CD4-positive, alpha-beta T cell treated with Interleukin-2 at 100 ng/mL for 4 hours (primary cell): ENCODE results near the gene SAFB2.

ENCODE experiments used
- DNase-seq: peaks from one replicate; pipeline ENCODE4 v3.0.0-alpha.2; 2020; ENCODE audit warnings: low spot score

Gene SAFB2

DNA sequence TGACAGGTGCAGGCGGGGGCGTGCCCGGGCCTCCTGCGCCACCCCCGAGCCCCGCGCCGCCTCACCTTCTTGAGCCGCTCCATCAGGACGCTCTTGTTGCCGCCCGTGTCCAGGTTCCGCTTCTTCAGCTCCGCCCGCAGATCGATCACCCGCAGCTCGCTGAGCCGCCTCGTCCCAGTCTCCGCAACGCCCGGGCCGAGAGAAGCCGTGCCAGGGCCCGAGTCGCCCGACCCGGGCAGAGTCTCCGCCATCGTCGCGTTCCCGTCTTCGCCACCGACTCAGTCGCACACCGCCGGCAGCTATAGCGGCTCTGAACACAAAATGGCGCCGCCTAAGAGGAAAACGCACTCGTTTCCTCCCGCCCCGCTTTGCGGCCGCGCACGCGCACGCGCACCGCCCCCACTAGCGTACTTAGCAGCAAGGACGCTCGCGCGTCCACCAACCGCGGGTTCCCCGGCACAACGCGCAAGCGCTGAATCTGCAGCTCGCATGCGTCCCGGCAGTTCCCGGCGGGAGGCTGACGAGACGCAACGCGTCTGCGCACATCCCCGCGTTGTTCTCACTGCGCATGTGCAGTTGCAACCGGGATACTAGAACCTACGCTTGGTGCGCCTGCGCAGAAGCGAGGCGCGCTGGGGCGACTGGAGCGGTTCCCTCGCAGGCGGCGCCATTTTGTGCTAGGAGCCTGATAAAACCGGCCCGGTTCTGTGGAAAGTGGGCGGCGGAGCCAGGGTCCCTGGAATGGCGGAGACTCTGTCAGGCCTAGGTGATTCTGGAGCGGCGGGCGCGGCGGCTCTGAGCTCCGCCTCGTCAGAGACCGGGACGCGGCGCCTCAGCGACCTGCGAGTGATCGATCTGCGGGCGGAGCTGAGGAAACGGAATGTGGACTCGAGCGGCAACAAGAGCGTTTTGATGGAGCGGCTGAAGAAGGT, at the start of gene SAFB2, which contains the start of gene SAFB:
Gene SAFB2 (minus strand): TSS at position 312 of the 932 bp plus-strand sequence. CDS start 61 bp downstream, at position 251.
Gene SAFB (plus strand): TSS at position 619 of the 932 bp plus-strand sequence. CDS start 123 bp downstream, at position 742.
- DNase-seq = peak; percentile 100

DNA sequence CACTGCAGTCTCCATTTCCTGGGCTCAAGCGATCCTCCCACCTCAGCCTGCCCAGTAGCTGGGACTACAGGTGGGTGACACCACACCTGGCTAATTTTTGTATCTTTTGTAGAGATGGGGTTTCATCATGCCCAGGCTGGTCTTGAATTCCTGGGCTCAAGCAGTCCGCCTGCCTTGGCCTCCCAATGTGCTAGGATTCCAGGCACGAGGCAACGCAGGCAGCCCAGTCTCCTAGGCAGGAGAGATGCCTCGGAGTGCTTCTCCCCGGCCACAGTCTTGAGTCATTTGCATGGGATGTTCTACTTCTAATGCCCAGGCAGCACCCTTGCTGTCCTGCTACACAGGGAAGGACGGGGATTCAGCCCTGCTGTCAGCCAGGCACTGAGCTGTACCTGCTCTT, 49.0 kb upstream of the SAFB2 start:
- DNase-seq = no peak

DNA sequence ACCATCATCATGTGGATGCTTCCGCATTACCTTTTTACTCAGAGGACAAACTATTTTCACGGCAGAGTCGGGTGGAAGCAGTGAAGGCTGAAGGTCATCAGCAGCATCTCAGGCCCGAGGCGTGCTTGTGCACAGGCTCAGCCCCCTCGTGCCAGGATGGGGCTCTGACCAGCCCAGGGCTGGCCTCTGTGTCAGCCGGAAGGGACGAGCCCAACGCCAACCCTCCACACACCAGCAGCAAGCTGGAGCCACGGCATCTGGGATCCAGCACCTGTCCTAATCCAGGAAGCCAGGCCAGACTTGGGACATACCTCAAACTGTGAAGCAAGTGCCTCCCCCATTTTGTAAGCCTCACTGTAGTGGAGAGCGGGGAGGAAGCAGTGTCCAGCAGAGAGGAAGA, 46.6 kb upstream of the SAFB2 start:
- DNase-seq = no peak

DNA sequence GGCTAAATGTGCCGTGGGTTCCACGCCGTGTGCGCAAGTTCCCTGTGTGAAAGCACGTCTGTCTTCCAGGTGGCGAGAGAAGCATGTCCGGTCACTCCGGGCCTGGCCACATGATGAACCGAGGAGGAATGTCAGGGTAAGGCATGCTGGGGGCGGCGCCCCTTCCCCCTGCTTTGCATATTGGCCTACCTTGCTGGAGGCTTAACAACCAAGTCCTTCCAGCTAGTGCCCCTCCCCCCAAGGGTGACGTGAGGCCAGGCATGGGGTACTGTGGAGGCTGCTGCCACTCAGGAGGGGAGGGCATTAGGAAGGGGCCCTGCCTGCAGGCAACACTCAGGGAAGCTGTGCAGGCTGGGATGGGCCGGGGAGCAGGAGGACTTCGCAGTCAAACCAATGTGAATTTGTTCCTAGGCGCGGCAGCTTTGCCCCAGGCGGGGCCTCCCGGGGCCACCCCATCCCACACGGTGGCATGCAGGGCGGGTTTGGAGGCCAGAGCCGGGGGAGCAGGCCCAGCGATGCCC, 45.2 kb upstream of the SAFB2 start:
- no peak for DNase-seq

DNA sequence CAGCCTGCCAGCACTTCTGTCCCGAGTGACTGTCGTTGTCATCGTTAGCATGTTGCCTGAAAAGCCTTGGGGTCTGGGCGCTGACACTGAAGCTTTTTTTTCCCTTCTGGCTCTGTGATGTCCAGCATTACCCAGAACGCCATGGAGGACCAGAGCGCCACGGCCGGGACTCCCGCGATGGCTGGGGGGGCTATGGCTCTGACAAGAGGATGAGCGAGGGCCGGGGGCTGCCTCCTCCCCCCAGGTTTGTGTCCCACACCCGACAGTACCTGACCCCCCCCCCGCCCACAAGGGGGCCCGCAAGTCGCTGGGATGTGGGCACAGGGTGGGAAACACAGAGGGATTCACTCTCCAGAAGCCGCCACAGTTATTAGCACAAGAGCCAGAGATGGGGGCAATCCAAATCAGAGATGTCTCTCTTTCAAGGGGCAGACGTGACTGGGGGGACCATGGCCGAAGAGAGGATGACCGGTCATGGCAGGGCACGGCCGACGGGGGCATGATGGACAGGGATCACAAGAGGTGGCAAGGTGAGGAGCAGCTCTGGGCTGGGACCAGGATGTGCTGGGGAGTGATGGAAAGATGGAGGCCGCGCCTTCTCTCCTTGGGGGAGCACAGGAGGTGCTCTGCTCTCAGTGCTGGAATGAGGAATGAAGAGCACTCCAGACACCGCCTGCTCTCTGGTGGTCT, 44.5 kb upstream of the SAFB2 start:
- no peak for DNase-seq

DNA sequence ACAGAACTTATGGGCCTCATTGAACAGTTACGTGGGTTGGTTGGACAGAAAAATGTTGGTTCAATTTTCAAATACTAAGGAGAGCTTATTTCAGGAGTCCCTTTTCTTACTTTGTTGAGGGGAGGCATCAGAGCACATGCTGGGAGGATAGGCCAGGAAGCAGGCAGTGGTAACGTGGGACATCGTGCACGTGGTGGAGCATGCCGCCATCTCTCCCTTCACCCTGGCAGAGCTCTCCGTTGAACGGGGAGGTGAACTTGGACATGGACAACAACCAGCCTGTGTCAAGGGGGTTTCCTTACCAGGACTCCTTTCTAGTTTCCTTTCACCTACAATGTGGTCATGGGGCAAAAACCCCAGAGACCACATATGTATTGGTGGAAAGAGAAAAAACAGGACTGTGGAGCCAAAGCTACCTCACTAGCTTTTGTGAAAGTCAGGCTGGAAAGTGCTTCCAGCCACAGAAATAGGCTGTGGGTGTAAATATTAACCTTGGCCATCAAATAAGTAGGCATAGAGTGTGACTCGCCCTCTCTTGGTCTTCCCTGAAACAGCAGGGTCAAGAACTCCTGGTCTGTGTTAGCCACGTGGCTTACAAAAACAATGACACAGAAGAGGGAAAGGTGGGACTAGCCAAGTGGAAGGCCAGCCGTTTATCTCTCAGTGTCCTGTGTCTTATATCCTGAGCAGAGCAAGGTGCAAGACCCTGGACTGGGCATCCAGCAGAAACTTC, 43.4 kb upstream of the SAFB2 start:
- DNase-seq = no peak

DNA sequence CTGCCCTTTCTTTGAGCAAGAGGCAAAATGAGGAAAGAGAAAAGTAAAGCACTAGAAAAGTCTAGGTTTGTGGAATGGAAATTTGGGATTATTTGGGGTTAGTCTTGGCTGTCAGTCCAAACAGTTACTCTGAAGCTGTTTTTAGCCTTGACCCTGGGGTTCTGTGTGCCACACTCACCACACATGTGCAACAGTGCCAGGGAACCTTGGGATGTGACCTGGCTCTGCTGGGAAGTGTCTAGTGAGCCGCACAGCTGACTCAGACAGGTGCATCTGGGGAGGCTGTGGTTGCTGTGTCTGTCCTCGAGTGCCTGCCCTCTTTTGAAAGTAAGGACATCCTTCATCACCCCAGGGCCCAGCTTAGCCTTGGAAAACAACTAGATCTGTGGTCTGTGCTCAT, 41.9 kb upstream of the SAFB2 start:
- no peak for DNase-seq

DNA sequence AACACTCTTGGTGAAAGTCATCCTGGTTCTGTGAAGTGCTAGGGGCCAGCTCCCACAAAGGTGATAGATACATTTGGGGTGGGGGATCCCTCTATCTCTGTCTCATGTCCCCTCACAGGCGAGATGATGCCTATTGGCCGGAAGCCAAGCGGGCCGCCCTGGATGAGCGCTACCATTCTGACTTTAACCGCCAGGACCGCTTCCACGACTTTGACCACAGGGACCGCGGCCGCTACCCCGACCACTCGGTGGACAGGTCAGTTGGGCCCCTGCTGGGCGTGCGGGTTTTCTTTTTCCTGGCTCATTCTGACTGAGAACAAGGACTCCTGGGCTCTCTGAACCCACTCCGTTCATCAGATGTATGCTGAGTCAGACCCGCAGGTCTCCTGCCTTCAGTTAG, 41.3 kb upstream of the SAFB2 start:
- no peak for DNase-seq

DNA sequence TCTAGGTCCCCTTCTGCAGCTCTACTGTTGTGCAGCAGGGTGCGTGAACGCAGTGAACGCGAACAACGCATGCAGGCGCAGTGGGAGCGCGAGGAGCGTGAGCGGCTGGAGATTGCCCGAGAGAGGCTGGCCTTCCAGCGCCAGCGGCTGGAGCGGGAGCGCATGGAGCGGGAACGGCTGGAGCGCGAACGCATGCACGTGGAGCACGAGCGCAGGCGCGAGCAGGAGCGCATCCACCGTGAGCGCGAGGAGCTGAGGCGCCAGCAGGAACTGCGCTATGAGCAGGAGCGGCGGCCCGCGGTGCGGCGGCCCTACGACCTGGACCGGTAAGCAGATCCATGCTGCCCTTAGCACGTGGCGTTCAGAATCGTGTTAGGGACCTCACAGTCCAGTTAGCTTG, 38.9 kb upstream of the SAFB2 start:
- no peak for DNase-seq

DNA sequence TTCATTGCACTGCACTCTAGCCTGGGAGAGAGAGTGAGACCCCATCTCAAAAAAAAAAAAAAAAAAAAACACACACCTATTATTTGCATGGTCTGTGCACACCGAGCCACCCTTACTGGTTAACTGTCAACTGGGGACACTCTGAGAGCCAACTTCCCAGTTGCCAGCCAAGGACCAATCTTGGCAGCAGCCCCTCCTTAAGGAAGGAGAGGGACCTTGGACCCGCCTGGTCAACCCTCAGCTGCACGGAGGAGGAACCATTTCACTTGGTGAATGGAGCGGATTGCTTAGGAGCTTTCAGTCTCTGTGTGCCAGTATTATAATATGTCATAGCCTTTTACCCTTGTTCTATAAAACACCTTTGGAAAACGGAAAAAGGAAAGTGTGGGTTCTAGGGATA, 32.8 kb upstream of the SAFB2 start:
- no peak for DNase-seq

DNA sequence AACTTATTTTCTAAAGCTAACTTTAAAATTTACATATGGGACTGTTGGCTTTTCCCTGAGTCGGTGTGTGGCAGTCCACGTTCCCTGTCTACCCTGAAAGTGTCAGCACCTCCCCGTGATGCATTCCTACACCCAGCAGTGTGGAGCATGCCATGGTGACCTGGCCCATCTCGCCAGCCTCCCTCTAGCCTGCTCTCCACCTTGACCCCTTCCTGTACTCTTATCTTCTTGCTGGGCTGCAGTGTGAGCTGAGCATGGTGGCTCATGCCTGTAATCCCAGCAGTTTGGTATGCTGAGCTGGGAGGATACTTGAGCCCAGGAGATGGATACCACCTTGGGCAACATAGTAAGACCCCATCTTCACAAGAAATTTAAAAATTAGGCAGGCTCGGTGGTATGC, 32.4 kb upstream of the SAFB2 start:
- no peak for DNase-seq

DNA sequence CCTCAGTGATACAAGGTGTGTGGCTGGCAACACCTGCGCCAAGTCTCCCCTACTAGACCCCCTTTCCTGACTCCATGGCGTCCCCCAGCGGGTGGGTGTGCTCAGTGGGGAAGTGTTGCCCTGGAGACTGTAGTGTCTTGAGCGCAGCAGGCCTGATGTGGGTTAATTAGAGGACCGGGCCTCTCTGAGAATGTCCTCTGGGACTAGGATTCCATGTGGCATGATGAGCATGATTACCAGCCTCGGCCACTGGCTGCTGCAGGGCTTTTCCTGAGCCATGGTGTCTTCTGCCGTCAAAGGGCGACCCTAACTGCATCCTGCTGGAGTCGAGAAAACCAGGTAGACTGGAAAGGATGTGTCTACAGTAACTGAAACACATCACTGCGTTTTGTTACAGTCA, 29.7 kb upstream of the SAFB2 start:
- no peak for DNase-seq

DNA sequence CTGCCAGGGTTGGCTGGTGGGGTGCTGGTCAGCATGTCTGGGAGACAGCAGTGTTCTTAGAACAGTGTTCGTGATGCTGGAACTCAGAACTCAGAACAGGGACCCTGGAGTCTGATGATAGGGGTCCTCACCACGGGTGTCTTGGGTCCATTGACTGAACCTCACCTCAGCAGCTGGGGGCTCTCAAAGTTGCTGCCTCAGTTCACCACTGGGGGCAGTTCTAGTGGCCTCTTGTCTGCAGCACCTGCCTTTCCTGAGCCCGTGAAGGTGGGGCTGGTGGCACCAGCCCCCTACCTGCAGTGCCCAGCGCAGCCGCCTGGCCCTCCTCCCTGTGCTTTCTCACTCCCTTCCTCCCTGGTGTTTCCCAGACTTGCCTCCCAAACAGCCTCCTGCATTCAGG, 28.8 kb upstream of the SAFB2 start:
- DNase-seq = no peak

DNA sequence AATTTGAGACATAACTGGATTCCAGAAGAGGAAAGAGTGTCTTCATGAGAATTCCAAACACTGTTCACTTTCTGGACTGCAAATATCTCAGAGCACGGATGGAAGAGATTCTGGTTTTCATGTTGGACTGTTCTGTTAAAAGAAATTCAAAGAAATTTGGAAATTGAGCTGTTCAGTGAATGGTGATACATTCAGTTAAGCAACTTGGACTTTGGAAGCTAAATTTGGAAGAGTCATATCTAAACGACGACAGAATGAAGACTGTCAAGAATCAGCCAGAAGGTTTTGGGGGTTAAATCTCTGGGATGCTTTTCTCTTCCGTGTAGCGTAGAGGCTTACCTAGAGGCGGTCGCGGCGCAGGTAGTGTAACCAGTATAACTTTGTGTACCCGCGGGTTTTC, 25.9 kb upstream of the SAFB2 start:
- no peak for DNase-seq

DNA sequence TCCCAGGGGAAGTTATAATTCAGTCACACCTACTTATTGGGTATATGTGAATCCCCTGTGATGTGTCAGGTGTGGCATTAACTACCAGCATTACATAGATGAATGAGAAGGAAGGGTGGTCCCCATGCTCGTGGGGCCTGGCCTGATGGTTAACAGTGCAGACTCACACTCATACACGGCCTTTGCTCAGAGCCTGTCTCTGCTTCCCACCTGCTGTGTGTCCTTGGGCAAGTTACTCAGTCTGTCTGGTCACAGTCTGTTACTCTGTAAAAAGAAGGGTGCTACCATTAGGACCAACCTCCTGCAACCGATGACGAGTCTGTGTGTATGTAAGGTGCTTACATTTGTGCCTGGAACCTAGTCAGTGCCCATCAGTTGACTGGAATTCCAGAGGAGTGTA, 24.1 kb upstream of the SAFB2 start:
- no peak for DNase-seq

DNA sequence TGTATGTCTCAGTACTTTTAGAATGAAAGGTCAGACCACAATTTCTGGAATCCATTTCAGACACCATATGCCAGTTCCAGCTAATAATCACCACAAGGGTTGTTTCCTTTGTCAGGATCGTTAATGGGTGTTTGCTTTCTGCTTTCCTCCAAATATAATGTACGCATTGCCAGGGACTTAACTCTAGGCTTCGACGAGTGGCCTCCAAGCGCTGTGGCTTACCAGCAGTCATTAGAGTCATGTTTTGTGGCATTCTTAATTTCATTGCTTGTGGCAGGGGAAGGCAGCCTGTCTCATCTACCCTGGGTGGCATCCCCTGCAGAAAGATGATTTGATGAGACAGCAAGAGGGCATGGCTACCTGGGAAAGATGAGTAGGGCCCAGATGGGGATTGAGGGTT, 22.8 kb upstream of the SAFB2 start:
- no peak for DNase-seq

DNA sequence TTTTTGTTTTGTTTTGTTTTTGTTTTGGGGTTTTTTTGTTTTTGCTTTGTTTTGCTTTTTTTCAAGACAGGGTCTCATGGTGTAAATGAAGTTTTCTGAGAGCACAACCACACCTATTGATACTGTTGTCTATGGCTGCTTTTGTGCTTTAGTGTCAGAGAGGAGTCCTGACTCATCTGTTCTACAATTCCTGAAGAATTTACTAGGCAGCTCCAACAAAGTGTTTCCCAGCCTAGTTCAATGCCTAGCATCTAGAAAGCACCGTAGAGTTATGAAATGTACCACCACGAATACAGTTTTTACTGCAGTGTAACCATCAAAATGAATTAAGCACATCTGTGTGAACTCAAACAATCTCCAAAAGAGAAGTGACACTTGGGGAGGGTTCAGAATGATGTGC, 21.5 kb upstream of the SAFB2 start:
- no peak for DNase-seq

DNA sequence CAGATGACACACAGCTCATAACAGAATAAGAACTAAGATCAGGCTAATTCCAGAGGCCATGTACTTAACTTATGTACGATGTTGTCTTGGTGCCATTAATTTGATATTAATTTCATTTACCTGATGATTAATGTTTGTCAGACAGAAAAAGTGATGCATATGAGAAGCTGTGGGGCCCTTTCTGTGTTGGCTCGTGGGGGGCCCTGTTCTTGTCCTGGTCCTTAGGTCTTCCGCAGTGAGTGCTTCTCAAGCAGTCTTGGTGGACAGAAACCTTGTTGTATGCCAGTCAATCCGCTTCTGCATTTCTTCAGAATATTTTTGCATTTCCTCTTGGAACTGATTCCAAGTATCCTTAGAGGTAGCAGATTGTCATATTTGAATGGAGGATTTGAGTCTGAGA, 20.5 kb upstream of the SAFB2 start:
- no peak for DNase-seq

DNA sequence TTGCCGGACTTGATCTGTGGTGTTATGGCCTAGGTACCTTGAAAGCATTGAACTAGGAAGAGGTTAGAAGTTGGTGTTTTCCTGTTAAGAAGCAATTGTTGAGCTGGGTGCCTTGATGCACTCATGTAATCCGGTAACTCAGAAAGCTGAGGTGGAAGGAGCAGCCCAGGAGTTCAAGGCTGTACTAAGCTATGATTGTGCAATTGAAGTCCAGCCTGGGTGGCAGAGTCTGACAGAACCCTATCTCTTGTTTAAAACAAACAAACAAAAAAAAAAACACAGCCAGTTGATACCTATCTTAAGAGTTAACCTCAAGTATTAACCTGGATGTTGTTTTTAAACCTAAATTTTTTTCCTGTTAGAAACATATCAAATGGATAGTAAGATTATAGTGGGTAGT, 19.6 kb upstream of the SAFB2 start:
- DNase-seq = no peak

DNA sequence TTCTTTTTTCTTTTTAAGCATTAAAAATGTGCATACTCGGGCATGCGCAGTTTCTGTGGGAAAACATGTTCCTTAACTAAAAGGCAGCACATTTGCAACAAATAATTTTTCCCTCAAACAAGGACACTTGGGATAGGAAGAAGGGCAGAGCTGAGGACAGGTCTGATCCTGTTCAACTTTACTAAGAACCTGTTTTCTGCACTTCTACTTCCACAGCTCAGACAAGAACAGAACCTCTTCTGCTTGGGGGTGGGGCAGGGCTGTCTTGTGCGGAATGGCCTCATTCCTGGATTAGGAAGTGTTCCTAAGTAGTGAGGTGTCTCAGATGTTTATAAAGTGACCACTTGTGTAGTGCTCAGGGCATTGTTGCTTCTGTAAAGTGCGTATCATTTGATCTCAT, 18.6 kb upstream of the SAFB2 start:
- DNase-seq = no peak

DNA sequence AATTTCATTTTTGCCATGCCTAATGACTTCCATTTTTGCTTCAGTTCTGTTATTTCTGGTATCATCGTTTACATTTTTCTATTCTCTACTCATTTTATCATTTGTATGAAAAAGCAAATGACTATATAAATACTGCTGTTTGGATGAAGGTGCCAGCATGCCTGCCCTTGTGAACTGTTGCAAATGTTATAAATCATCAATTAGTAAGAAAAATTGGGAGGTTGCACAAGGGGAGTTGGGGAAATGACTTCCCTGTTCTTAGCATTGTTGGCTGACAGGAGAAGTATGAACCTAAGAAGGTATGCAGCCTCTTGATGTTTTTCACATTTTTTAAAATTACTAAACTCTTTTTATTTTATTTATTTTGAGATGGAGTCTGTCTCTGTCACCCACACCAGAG, 15.4 kb upstream of the SAFB2 start:
- DNase-seq = no peak

DNA sequence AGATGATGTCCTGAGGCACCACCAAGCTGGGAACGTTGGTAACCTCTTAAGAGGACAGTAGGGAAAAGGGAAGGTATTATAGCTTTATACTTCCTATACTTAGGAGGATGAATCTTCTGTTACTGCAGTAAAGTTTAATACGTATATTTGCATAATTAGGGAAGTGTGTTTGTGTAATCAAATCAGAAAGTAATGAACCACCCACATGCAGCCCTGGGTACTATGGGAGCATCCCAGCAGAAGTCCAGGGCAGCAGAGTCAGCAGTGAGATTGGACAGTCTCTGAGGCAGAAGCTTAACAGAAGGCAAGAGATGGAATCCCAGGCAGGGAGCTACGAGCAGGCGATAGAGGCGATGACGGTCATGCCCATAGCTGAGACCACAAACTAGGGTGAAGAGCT, 12.9 kb upstream of the SAFB2 start:
- no peak for DNase-seq

DNA sequence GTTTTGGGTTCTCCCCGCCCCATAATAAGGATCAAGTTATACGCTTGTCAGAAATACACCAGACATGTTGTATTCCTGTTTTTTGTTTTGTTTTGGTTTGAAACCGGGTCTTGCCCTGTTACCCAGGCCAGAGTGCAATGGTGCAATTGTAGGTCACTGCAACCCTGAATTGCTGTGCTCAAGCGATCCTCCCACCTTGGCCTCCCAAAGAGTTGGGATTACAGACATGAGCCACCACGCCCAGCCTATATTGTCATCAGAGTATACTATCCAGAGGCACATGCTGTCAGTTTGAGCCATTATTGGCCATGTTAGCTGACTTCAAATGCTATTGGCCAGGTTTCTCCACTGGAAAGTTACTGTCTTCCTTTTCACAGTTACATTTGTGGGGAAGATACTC, 10.1 kb upstream of the SAFB2 start:
- DNase-seq = no peak
